ENCODE results near the gene VSIG2. TPM values are rescaled to one million over a fixed set of nuclear protein-coding genes. Genes with fewer than 3 reads are reported as not detected.

VSIG2 gene
- total RNA-seq, 1 donor from 2014 or later = 0.25 TPM

DNA sequence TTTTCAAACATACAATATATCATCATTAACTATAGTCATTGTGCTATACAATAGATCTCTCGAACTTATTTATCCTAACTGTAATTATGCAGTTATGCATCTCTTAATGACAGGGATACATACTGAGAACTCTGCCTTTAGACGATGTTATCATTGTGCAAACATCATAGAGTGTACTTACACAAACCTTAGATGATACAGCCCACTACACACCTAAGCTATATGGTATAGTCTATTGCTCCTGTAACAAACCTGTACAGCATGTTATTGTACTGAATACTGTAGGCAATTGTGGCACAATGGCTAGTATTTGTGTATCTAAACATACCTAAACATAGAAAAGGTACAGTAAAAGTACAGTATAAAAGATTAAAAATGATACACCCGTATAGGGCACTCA is 39.7 kb downstream of the VSIG2 start:
- no peak overlapping the region for H3K27ac Mint-ChIP-seq
- H3K9me3 Mint-ChIP-seq = peaks cover 7% of the 10 kb centered on the region
- DNase-seq (ENCODE audit: low spot score in 2 of 2, unreplicated experiment in 2 of 2) = no peak
- H3K4me3 Mint-ChIP-seq = no peak overlapping the region
- peaks cover 56% of the 10 kb centered on the region for H3K27me3 Mint-ChIP-seq (ENCODE audit: low read depth)
- TF ChIP-seq, protein P1, sequence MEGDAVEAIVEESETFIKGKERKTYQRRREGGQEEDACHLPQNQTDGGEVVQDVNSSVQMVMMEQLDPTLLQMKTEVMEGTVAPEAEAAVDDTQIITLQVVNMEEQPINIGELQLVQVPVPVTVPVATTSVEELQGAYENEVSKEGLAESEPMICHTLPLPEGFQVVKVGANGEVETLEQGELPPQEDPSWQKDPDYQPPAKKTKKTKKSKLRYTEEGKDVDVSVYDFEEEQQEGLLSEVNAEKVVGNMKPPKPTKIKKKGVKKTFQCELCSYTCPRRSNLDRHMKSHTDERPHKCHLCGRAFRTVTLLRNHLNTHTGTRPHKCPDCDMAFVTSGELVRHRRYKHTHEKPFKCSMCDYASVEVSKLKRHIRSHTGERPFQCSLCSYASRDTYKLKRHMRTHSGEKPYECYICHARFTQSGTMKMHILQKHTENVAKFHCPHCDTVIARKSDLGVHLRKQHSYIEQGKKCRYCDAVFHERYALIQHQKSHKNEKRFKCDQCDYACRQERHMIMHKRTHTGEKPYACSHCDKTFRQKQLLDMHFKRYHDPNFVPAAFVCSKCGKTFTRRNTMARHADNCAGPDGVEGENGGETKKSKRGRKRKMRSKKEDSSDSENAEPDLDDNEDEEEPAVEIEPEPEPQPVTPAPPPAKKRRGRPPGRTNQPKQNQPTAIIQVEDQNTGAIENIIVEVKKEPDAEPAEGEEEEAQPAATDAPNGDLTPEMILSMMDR (IDR thresholded peaks at IDR 0.05; ENCODE audit: unreplicated experiment) = no peak
- peaks cover 1% of the 10 kb centered on the region for H3K4me1 Mint-ChIP-seq
- peaks cover 3% of the 10 kb centered on the region for H3K36me3 Mint-ChIP-seq

DNA sequence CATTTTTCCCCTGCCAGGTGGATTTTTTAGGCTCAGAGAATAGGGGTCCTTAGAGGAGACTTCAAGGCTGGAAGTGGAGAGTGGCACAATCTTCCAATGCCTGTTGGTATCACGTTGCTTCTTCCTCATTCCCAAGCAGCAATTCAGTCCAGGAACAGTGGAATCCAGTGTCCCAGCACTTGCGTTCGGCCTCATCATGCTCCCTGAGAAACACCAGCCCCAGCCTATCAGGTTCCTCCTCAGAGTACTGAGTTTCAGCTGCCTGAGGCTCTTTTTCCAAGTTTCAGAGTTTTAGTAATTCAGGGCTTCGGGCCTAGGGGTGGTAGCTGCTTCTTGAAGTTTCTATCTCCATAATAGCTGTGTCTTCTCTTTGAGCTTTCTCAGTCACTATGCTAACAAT is 44.2 kb downstream of the VSIG2 start:
- Mint-ChIP-seq H3K36me3 (peaks cover 3% of the 10 kb centered on the region), H3K27ac (no peak overlapping the region), H3K4me3 (no peak overlapping the region), H3K4me1 (no peaks in the 10 kb centered on the region), H3K27me3 (ENCODE audit: low read depth) (peaks cover 29% of the 10 kb centered on the region), H3K9me3 (peaks cover 8% of the 10 kb centered on the region)
- DNase-seq (ENCODE audit: low spot score in 2 of 2, unreplicated experiment in 2 of 2) = no peak
- TF ChIP-seq, protein P1 (IDR thresholded peaks at IDR 0.05; ENCODE audit: unreplicated experiment) = no peak

DNA sequence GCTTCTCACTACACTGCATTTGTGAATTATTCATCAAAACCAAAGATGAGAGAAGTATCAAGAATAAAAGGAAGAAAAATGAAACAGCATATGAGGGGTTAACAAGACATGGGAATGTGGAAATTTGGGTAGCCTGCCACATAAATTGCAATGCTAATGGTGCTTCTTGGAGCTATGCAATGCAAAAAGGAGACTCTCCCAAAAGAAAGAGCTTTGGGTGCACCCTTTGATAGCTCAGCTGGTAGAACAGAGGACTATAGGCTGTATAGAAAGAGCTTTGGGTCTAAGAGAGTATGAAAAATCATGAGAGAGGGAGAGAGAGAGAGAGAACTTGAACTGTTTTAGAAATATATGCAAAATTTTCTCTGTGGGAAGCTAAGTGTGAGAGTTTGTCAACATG is 52.0 kb downstream of the VSIG2 start:
- Mint-ChIP-seq H3K27ac (no peak overlapping the region), H3K4me1 (no peaks in the 10 kb centered on the region), H3K36me3 (no peaks in the 10 kb centered on the region)

DNA sequence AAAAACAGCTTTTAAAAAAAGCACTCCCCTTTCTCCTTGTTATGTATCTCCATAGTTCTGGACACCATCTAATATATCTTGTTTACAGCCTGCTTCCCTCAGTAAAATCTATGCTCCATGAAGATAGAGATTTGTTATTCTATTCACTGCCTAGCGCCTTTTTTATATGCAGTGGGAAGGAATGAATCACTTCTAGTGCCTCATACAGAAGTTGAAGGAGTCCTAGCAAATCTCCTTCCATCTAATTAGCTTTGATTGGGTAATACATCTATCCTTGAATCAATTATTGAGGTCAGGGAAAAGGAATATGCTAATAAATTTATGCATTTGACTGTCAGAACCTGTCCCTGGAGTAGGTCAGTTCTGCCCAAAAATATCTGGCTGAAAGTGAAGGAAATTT is 52.5 kb downstream of the VSIG2 start:
- H3K36me3 Mint-ChIP-seq = no peaks in the 10 kb centered on the region
- DNase-seq (ENCODE audit: low spot score in 2 of 2, unreplicated experiment in 2 of 2) = no peak
- H3K27ac Mint-ChIP-seq = no peak overlapping the region
- no peaks in the 10 kb centered on the region for H3K4me1 Mint-ChIP-seq
- TF ChIP-seq, protein P1 (IDR thresholded peaks at IDR 0.05; ENCODE audit: unreplicated experiment) = no peak
- peaks cover 33% of the 10 kb centered on the region for H3K27me3 Mint-ChIP-seq (ENCODE audit: low read depth)
- H3K9me3 Mint-ChIP-seq = peaks cover 8% of the 10 kb centered on the region
- H3K4me3 Mint-ChIP-seq = no peak overlapping the region

More for the DNA sequence above, 52.0 kb downstream of the VSIG2 start:
- Mint-ChIP-seq H3K9me3 (peaks cover 8% of the 10 kb centered on the region), H3K4me3 (no peak overlapping the region), H3K27me3 (ENCODE audit: low read depth) (peaks cover 33% of the 10 kb centered on the region)
- TF ChIP-seq, protein P1 (IDR thresholded peaks at IDR 0.05; ENCODE audit: unreplicated experiment) = no peak
- no peak for DNase-seq (ENCODE audit: low spot score in 2 of 2, unreplicated experiment in 2 of 2)

Other genes with a start within 250 kb of the VSIG2 start
- not detected in 3 replicates for gene OR8B12, start 208.6 kb downstream of the VSIG2 start, total RNA-seq
- not detected in 3 replicates for gene OR8A1, start 182.3 kb downstream of the VSIG2 start, total RNA-seq
- gene PANX3, start 140.8 kb downstream of the VSIG2 start, total RNA-seq = not detected in 3 replicates
- 30.9 to 37.3 TPM (median 35.2 TPM) in 3 replicates for gene TBRG1, start 129.4 kb downstream of the VSIG2 start, total RNA-seq
- 8.8 to 10.7 TPM (median 8.8 TPM) in 3 replicates for gene SIAE, start 78.5 kb downstream of the VSIG2 start, total RNA-seq
- gene SPA17, start 78.4 kb downstream of the VSIG2 start, total RNA-seq = 3.8 to 7.7 TPM (median 5.5 TPM) in 3 replicates
- gene NRGN, start 12.3 kb downstream of the VSIG2 start, total RNA-seq = 2.7 to 2.9 TPM (median 2.7 TPM) in 3 replicates
- 0.85 to 1.1 TPM (median 0.95 TPM) in 3 replicates for gene ESAM, start 10.0 kb upstream of the VSIG2 start, total RNA-seq
- gene MSANTD2, start 48.2 kb upstream of the VSIG2 start, total RNA-seq = 32.8 to 37.3 TPM (median 34.4 TPM) in 3 replicates
- gene ROBO3, start 113.2 kb upstream of the VSIG2 start, total RNA-seq = 26.0 to 26.7 TPM (median 26.4 TPM) in 3 replicates
- gene ROBO4, start 145.6 kb upstream of the VSIG2 start, total RNA-seq = not detected in 3 replicates
- not detected in 3 replicates for gene HEPN1, start 167.0 kb upstream of the VSIG2 start, total RNA-seq
- 0.07 TPM in 2 of 3 replicates, not detected in the other for gene HEPACAM, start 183.8 kb upstream of the VSIG2 start, total RNA-seq
- 2.8 to 3.1 TPM (median 2.9 TPM) in 3 replicates for gene CCDC15, start 201.9 kb upstream of the VSIG2 start, total RNA-seq

Data from mesothelial cell of epicardium (in vitro differentiated cells).